Measurements from ENCODE around the gene ABCC5. TPM values are rescaled to one million over a fixed set of nuclear protein-coding genes. Genes with fewer than 3 reads are reported as not detected.
"Not testable (repeated sequence)": the region's sequence is repeated elsewhere in the genome, so short reads cannot be mapped to it uniquely, and the experiment has no call there.

The ABCC5 gene
- total and polyA plus RNA-seq, 12 donors = 12.1 to 89.6 (median 40.9) TPM

DNA sequence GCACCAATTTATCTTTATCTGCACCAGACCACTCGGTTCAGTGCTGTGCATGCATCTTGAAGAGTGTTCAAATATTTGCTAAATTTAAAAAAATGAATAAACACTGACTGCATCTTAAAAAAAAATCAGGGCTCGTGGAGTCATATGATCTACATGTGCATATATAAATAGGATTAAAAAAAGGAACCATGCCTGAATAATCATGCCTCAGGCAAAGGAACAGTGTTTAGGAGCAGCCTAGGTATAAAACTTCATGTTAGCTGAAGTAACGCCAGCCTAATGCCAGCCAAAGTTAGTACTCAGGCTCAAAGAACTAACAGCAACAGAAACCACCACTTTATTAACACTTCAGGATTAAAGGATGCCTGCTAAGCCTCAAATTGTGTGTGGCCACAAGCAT is 9.5 kb downstream of the ABCC5 start:
- DNase-seq (no peak), ATAC-seq (no peak)
- 72 to 73% methylated on average over 3 of the region's 3 CpGs for WGBS, 2 donors
- Histone ChIP-seq H3K27ac (peak overlapping the region in 1 of 10 donors; percentile 5), H3K36me3 (peaks cover 0 to 53% (median 0%) of the 10 kb centered on the region in 9 donors), H3K27me3 (no peaks in the 10 kb centered on the region), H3K4me1 (peaks cover 0 to 53% (median 37%) of the 10 kb centered on the region in 9 donors), H3K9me3 (no peaks in the 10 kb centered on the region), H3K4me3 (no peak overlapping the region)
- intact Hi-C loops (cut with DNase I) = loop anchor here in 1 of 10 donors (10.0 kb wide), 1 partner anchor 113 kb away; no protein-coding TSS in a partner anchor
- TF ChIP-seq, protein P1, sequence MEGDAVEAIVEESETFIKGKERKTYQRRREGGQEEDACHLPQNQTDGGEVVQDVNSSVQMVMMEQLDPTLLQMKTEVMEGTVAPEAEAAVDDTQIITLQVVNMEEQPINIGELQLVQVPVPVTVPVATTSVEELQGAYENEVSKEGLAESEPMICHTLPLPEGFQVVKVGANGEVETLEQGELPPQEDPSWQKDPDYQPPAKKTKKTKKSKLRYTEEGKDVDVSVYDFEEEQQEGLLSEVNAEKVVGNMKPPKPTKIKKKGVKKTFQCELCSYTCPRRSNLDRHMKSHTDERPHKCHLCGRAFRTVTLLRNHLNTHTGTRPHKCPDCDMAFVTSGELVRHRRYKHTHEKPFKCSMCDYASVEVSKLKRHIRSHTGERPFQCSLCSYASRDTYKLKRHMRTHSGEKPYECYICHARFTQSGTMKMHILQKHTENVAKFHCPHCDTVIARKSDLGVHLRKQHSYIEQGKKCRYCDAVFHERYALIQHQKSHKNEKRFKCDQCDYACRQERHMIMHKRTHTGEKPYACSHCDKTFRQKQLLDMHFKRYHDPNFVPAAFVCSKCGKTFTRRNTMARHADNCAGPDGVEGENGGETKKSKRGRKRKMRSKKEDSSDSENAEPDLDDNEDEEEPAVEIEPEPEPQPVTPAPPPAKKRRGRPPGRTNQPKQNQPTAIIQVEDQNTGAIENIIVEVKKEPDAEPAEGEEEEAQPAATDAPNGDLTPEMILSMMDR (IDR thresholded peaks at IDR 0.05) = no peak

DNA sequence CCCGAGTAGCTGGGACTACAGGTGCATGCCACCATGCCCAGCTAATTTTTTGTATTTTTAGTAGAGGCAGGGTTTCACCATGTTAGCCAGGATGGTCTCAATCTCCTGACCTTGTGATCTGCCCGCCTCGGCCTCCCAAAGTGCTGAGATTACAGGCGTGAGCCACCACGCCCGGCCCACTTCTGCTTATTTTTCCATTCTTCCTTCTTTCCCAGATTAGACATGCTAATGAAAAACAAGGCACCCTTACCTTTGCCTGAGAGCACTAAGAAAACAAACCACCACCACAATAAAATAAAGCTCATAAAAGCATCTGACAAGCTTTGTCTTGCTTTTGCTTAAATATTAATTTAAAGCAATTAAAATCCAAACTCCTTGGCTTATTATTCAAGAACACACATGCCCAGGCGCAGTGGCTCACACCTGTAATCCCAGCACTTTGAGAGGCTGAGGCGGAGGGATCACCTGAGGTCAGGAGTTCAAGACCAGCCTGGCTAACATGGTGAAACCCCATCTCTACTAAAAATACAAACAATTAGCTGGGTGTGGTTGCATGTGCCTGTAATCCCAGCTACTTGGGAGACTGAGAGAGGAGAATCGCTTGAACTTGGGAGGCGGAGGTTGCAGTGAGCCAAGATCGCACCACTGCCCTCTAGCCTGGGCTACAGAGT is 10.4 kb downstream of the ABCC5 start:
- DNase-seq, ATAC-seq, H3K27me3 ChIP-seq, H3K9me3 ChIP-seq, H3K4me3 ChIP-seq: not testable (repeated sequence)
- intact Hi-C loops (cut with DNase I) = loop anchor here in 1 of 10 donors (10.0 kb wide), 1 partner anchor 112 kb away; no protein-coding TSS in a partner anchor
- Histone ChIP-seq H3K36me3 (peaks cover 0 to 46% (median 0%) of the 10 kb centered on the region in 9 donors), H3K27ac (peak overlapping the region in 3 of 10 donors; percentile 40 to 79 (median 47)), H3K4me1 (peaks cover 0 to 58% (median 40%) of the 10 kb centered on the region in 9 donors)
- 89 to 95% methylated on average over 11 of the region's 11 CpGs for WGBS, 2 donors

DNA sequence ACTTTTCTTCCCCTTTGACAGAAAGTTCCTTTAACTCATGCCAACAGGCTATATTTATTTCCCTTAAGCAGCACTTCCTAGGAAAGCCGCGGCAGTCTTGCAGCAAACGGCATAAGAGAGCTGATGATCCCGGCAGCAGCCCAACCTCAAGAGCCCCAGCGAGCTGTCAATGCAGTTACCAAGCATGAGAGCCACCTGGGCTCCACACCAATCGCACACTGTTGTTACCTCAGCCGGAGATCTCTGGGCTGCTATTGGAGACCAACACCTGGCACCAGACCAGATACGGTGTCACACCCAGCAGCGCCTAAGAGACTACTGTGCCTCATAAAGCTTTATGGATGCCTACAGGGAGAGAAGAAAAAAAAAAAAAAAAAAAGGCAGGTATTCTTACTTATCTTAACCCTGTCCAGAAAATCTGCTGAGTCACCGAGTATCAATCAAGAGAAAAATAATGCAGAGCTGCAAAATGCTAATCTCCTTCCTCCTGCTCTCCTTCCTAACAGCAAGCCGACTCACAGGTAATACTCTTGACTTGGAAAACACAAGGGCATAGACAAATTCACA is 11.7 kb downstream of the ABCC5 start:
- Histone ChIP-seq H3K27me3 (no peaks in the 10 kb centered on the region), H3K36me3 (peaks cover 0 to 34% (median 0%) of the 10 kb centered on the region in 9 donors), H3K4me3 (peak overlapping the region in 5 of 10 donors; percentile 18 to 44 (median 27)), H3K27ac (peak overlapping the region in 6 of 10 donors; percentile 24 to 79 (median 37)), H3K9me3 (no peaks in the 10 kb centered on the region), H3K4me1 (peaks cover 0 to 71% (median 51%) of the 10 kb centered on the region in 9 donors)
- WGBS, 2 donors = 21 to 23% methylated on average over 11 of the region's 11 CpGs
- peak; percentile 44 to 66 for DNase-seq
- intact Hi-C loops (cut with DNase I) = loop anchor here in 1 of 10 donors (10.0 kb wide), 1 partner anchor 111 kb away; no protein-coding TSS in a partner anchor
- TF ChIP-seq, protein P1 (IDR thresholded peaks at IDR 0.05) = no peak
- peak in 7 of 8 donors; percentile 49 to 85 (median 70) for ATAC-seq

DNA sequence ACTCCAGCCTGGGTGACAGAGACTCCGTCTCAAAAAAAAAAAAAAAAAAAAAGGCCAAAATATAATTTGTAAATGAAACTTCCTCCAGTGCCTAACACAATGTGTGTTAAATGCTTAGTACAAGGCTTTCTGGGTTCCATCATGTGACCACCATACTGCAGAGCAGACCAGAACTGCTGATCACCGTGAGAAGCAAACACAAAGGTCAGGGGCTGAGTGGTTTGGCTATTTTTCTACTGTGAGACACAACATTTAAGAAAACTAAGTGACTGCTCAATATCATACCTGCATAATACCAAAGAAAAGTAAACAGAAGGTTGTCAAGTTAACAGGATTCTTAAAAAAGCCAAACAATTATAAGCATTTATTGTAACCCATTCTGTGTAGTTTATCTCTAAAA is 13.2 kb downstream of the ABCC5 start:
- 58 to 66% methylated on average over 2 of the region's 2 CpGs for WGBS, 2 donors
- DNase-seq (peak in 1 of 2 donors; percentile 14), ATAC-seq (peak in 5 of 8 donors; percentile 34 to 51 (median 43))
- H3K27ac ChIP-seq = peak overlapping the region in 7 of 10 donors; percentile 11 to 60 (median 36)
- no peaks in the 10 kb centered on the region for H3K9me3 ChIP-seq
- TF ChIP-seq, protein P1 (IDR thresholded peaks at IDR 0.05) = no peak
- peaks cover 0 to 34% (median 4%) of the 10 kb centered on the region in 9 donors for H3K36me3 ChIP-seq
- no peaks in the 10 kb centered on the region for H3K27me3 ChIP-seq
- H3K4me3 ChIP-seq = no peak overlapping the region
- H3K4me1 ChIP-seq = peaks cover 0 to 75% (median 51%) of the 10 kb centered on the region in 9 donors
- intact Hi-C loops (cut with DNase I) = loop anchor here in 1 of 10 donors (10.0 kb wide), 1 partner anchor 110 kb away; no protein-coding TSS in a partner anchor
